HEK293 (cell line): ENCODE data around the gene MRPL48.

Experiments used
- GFI1B ChIP-seq: fragments of 450-650 bp; formaldehyde crosslinking; IDR thresholded peaks from 2 replicates; pipeline ENCODE4 v1.5.1; 2016; ENCODE audit warnings: missing biosample characterization, missing genetic modification characterization
- HOXA7 ChIP-seq: sonication (generic); formaldehyde crosslinking; IDR thresholded peaks from 2 replicates; pipeline ENCODE4 v1.8.1; 2022; ENCODE audit warnings: missing genetic modification reagents, borderline replicate concordance
- KLF10 ChIP-seq: fragments of 450-650 bp; IDR thresholded peaks from 2 replicates; pipeline ENCODE4 v1.5.1; 2018; ENCODE audit warnings: missing biosample characterization, mild to moderate bottlenecking, missing genetic modification characterization
- KLF16 ChIP-seq: fragments of 450-650 bp; formaldehyde crosslinking; IDR thresholded peaks from 2 replicates; pipeline ENCODE4 v1.5.1; 2017; ENCODE audit warnings: missing biosample characterization, missing genetic modification characterization
- RBAK ChIP-seq: fragments of 450-650 bp; formaldehyde crosslinking; IDR thresholded peaks from 2 replicates; pipeline ENCODE4 v1.5.1; 2016; ENCODE audit warnings: missing biosample characterization, missing genetic modification characterization
- SP2 ChIP-seq: fragments of 450-650 bp; formaldehyde crosslinking; IDR thresholded peaks from 2 replicates; pipeline ENCODE4 v1.5.1; 2016; ENCODE audit warnings: missing biosample characterization, missing genetic modification characterization
- YY1 ChIP-seq: fragments of 450-650 bp; formaldehyde crosslinking; IDR thresholded peaks from 2 replicates; pipeline ENCODE4 v1.5.1; 2018; ENCODE audit warnings: missing biosample characterization, missing genetic modification characterization
- ZFHX2 ChIP-seq: fragments of 450-650 bp; formaldehyde crosslinking; conservative IDR thresholded peaks from 2 replicates; pipeline ENCODE4 v1.5.1; 2016; ENCODE audit warnings: missing biosample characterization, missing genetic modification characterization
- ZFP41 ChIP-seq: fragments of 450-650 bp; formaldehyde crosslinking; IDR thresholded peaks from 2 replicates; pipeline ENCODE4 v1.5.1; 2016; ENCODE audit warnings: missing biosample characterization, missing genetic modification characterization, borderline replicate concordance
- ZIC2 ChIP-seq: fragments of 450-650 bp; formaldehyde crosslinking; IDR thresholded peaks from 2 replicates; pipeline ENCODE4 v1.5.1; 2016; ENCODE audit warnings: missing biosample characterization, missing genetic modification characterization
- ZNF174 ChIP-seq: fragments of 450-650 bp; formaldehyde crosslinking; IDR thresholded peaks from 2 replicates; pipeline ENCODE4 v1.5.0; 2017; ENCODE audit warnings: missing biosample characterization, mild to moderate bottlenecking, missing genetic modification characterization
- ZNF274 ChIP-seq, 2 experiments: fragments of 200-500 bp in 1 of 2; fragments of 450-650 bp in 1 of 2; sonication (Bioruptor generic) in 1 of 2; formaldehyde crosslinking in 1 of 2; IDR thresholded peaks; 2 replicates each; pipeline versions ENCODE4 v1.5.1 to v1.6.1; 2014 to 2016; ENCODE audit warnings: borderline replicate concordance in 1 of 2, inconsistent platforms in 1 of 2, low read length in 1 of 2, missing biosample characterization in 1 of 2, missing genetic modification characterization in 1 of 2
- ZNF311 ChIP-seq: fragments of 450-650 bp; formaldehyde crosslinking; IDR thresholded peaks from 2 replicates; pipeline ENCODE4 v1.5.1; 2017; ENCODE audit warnings: missing biosample characterization, missing genetic modification characterization, borderline replicate concordance
- ZNF433 ChIP-seq: fragments of 450-650 bp; formaldehyde crosslinking; IDR thresholded peaks from 2 replicates; pipeline ENCODE4 v1.5.1; 2016; ENCODE audit warnings: missing biosample characterization, missing genetic modification characterization, low read depth
- ZNF544 ChIP-seq: fragments of 450-650 bp; formaldehyde crosslinking; IDR thresholded peaks from 2 replicates; pipeline ENCODE4 v1.5.0; 2017; ENCODE audit warnings: missing biosample characterization, missing genetic modification characterization
- ZNF555 ChIP-seq: fragments of 450-650 bp; formaldehyde crosslinking; conservative IDR thresholded peaks from 2 replicates; pipeline ENCODE4 v1.5.1; 2017; ENCODE audit warnings: missing biosample characterization, mild to moderate bottlenecking, missing genetic modification characterization, inconsistent platforms
- ZNF76 ChIP-seq: fragments of 450-650 bp; formaldehyde crosslinking; IDR thresholded peaks from 2 replicates; pipeline ENCODE4; 2016; ENCODE audit warnings: low read depth, missing biosample characterization, missing genetic modification characterization, borderline replicate concordance
- ZNF777 ChIP-seq: fragments of 450-650 bp; formaldehyde crosslinking; IDR thresholded peaks from 2 replicates; pipeline ENCODE4 v1.5.1; 2017; ENCODE audit warnings: missing biosample characterization, missing genetic modification characterization, borderline replicate concordance
- ZSCAN16 ChIP-seq: fragments of 450-650 bp; formaldehyde crosslinking; IDR thresholded peaks from 2 replicates; pipeline ENCODE4 v1.5.1; 2016; ENCODE audit warnings: missing biosample characterization, missing genetic modification characterization
- ZSCAN30 ChIP-seq: fragments of 450-650 bp; IDR thresholded peaks from 2 replicates; pipeline ENCODE4 v1.5.1; 2018; ENCODE audit warnings: missing biosample characterization, mild to moderate bottlenecking, missing genetic modification characterization, moderate library complexity
- TF ChIP-seq, protein P1 (sequence below): fragments of 450-650 bp; formaldehyde crosslinking; IDR thresholded peaks from 2 replicates; pipeline ENCODE4 v1.5.1; 2016; ENCODE audit warnings: missing biosample characterization, missing genetic modification characterization
- TF ChIP-seq, protein P2 (sequence below): fragments of 450-650 bp; formaldehyde crosslinking; optimal IDR thresholded peaks from 2 replicates; pipeline ENCODE3; 2016; ENCODE audit warnings: missing biosample characterization, mild to moderate bottlenecking, missing genetic modification characterization
- TF ChIP-seq, protein P3 (sequence below): fragments of 450-650 bp; formaldehyde crosslinking; IDR thresholded peaks from 2 replicates; pipeline ENCODE4 v1.5.1; 2016; ENCODE audit warnings: missing biosample characterization, missing genetic modification characterization, borderline replicate concordance
- TF ChIP-seq, protein P4 (sequence below): fragments of 450-650 bp; formaldehyde crosslinking; IDR thresholded peaks from 2 replicates; pipeline ENCODE4 v1.5.1; 2016; ENCODE audit warnings: missing biosample characterization, missing genetic modification characterization

MRPL48 gene

DNA sequence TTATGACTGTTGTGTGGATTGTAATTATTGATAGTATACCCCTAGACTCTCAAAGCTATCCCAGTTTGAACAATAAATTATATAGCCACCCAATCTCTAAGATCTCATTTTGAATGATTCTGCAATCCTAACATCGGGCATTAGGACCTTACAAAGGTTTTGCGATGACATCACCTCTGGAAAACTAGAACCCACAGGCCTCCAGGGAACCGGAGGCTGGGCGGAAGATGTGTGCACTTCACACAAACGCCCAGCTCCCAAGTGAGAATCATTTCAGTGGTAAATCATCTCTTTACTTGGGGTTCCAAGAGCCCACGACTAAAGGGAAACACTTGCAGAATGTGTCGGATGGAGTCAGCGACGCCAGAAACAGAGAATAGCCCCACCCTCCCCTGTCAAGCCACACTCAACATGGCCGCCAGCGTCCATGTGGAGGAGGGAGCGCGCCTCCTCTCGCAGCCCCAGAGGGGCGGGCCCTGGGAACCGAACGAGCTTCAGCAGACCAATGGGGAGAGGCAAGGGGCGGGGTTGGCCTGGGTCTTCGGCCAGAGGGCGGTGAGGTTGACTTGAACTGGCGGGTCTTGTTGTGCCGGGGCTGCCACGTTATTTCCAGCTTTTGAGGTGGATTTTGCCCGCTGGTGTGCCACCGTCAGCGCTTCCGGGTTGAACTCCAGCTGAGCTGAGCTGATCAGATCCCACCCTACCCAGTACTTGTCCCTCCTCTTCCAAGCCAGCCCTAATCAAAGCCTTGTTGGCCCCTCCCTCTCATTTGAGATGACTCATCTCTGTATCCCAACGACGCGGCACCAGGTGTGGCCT lies 8.4 kb upstream of the MRPL48 start (continued):
- TF ChIP-seq ZNF174 (tag by site-specific recombination) (no peak), ZNF433 (tag by site-specific recombination) (no peak), YY1 (tag by site-specific recombination) (peak; percentile 97), KLF10 (peak; percentile 85), HOXA7 (no peak), ZNF274 (IDR thresholded peaks at IDR 0.05; ENCODE audit: low read length) (no peak), ZNF274 (tag by site-specific recombination; IDR thresholded peaks at IDR 0.05; ENCODE audit: borderline replicate concordance) (no peak), RBAK (no peak), ZSCAN16 (tag by site-specific recombination) (no peak), ZNF555 (no peak), KLF16 (peak; percentile 34; the same call in 1 of the 2 replicates), ZFHX2 (tag by site-specific recombination) (peak; percentile 44), ZNF544 (tag by site-specific recombination) (no peak), GFI1B (tag by site-specific recombination) (no peak), ZIC2 (tag by site-specific recombination) (0 out of 2 replicates have a peak, but pooled peaks have one; percentile 11), ZNF777 (no peak), ZFP41 (tag by site-specific recombination) (no peak), ZNF311 (tag by site-specific recombination) (no peak), ZSCAN30 (tag by site-specific recombination) (peak; percentile 6; the same call in 1 of the 2 replicates), SP2 (tag by site-specific recombination) (peak; percentile 97), ZNF76 (tag by site-specific recombination) (peak; percentile 77; the same call in 1 of the 2 replicates)
- TF ChIP-seq, protein P1, sequence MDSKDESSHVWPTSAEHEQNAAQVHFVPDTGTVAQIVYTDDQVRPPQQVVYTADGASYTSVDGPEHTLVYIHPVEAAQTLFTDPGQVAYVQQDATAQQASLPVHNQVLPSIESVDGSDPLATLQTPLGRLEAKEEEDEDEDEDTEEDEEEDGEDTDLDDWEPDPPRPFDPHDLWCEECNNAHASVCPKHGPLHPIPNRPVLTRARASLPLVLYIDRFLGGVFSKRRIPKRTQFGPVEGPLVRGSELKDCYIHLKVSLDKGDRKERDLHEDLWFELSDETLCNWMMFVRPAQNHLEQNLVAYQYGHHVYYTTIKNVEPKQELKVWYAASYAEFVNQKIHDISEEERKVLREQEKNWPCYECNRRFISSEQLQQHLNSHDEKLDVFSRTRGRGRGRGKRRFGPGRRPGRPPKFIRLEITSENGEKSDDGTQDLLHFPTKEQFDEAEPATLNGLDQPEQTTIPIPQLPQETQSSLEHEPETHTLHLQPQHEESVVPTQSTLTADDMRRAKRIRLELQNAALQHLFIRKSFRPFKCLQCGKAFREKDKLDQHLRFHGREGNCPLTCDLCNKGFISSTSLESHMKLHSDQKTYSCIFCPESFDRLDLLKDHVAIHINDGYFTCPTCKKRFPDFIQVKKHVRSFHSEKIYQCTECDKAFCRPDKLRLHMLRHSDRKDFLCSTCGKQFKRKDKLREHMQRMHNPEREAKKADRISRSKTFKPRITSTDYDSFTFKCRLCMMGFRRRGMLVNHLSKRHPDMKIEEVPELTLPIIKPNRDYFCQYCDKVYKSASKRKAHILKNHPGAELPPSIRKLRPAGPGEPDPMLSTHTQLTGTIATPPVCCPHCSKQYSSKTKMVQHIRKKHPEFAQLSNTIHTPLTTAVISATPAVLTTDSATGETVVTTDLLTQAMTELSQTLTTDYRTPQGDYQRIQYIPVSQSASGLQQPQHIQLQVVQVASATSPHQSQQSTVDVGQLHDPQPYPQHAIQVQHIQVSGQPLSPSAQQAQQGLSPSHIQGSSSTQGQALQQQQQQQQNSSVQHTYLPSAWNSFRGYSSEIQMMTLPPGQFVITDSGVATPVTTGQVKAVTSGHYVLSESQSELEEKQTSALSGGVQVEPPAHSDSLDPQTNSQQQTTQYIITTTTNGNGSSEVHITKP (tag by site-specific recombination): peak; percentile 87
- TF ChIP-seq, protein P2, sequence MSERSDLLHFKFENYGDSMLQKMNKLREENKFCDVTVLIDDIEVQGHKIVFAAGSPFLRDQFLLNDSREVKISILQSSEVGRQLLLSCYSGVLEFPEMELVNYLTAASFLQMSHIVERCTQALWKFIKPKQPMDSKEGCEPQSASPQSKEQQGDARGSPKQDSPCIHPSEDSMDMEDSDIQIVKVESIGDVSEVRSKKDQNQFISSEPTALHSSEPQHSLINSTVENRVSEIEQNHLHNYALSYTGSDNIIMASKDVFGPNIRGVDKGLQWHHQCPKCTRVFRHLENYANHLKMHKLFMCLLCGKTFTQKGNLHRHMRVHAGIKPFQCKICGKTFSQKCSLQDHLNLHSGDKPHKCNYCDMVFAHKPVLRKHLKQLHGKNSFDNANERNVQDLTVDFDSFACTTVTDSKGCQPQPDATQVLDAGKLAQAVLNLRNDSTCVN: peak; percentile 82
- TF ChIP-seq, protein P3, sequence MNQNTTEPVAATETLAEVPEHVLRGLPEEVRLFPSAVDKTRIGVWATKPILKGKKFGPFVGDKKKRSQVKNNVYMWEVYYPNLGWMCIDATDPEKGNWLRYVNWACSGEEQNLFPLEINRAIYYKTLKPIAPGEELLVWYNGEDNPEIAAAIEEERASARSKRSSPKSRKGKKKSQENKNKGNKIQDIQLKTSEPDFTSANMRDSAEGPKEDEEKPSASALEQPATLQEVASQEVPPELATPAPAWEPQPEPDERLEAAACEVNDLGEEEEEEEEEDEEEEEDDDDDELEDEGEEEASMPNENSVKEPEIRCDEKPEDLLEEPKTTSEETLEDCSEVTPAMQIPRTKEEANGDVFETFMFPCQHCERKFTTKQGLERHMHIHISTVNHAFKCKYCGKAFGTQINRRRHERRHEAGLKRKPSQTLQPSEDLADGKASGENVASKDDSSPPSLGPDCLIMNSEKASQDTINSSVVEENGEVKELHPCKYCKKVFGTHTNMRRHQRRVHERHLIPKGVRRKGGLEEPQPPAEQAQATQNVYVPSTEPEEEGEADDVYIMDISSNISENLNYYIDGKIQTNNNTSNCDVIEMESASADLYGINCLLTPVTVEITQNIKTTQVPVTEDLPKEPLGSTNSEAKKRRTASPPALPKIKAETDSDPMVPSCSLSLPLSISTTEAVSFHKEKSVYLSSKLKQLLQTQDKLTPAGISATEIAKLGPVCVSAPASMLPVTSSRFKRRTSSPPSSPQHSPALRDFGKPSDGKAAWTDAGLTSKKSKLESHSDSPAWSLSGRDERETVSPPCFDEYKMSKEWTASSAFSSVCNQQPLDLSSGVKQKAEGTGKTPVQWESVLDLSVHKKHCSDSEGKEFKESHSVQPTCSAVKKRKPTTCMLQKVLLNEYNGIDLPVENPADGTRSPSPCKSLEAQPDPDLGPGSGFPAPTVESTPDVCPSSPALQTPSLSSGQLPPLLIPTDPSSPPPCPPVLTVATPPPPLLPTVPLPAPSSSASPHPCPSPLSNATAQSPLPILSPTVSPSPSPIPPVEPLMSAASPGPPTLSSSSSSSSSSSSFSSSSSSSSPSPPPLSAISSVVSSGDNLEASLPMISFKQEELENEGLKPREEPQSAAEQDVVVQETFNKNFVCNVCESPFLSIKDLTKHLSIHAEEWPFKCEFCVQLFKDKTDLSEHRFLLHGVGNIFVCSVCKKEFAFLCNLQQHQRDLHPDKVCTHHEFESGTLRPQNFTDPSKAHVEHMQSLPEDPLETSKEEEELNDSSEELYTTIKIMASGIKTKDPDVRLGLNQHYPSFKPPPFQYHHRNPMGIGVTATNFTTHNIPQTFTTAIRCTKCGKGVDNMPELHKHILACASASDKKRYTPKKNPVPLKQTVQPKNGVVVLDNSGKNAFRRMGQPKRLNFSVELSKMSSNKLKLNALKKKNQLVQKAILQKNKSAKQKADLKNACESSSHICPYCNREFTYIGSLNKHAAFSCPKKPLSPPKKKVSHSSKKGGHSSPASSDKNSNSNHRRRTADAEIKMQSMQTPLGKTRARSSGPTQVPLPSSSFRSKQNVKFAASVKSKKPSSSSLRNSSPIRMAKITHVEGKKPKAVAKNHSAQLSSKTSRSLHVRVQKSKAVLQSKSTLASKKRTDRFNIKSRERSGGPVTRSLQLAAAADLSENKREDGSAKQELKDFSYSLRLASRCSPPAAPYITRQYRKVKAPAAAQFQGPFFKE (tag by site-specific recombination): no peak
- TF ChIP-seq, protein P4, sequence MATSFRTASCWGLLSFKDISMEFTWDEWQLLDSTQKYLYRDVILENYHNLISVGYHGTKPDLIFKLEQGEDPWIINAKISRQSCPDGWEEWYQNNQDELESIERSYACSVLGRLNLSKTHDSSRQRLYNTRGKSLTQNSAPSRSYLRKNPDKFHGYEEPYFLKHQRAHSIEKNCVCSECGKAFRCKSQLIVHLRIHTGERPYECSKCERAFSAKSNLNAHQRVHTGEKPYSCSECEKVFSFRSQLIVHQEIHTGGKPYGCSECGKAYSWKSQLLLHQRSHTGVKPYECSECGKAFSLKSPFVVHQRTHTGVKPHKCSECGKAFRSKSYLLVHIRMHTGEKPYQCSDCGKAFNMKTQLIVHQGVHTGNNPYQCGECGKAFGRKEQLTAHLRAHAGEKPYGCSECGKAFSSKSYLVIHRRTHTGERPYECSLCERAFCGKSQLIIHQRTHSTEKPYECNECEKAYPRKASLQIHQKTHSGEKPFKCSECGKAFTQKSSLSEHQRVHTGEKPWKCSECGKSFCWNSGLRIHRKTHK (tag by site-specific recombination): no peak
